Thoracic aorta (tissue), 2 donors: Measurements from ENCODE around the gene WT1. TPM values are rescaled to one million over a fixed set of nuclear protein-coding genes. Genes with fewer than 3 reads are reported as not detected.

ENCODE experiments used
- ATAC-seq: fragments of 150-250 bp; one replicate; pipeline ENCODE4 v1.8.0; 2017; ENCODE audit warnings: low read depth; ENCODE audit not compliant: insufficient number of reproducible peaks, low FRiP score
- DNase-seq: peaks from one replicate; pipeline ENCODE4 v3.0.0-alpha.2; 2020; ENCODE audit warnings: low spot score
- H3K27ac ChIP-seq, 2 donors: fragments of 200-600 bp; sonication (generic); 1 replicate in 1 of 2; 2 replicates in 1 of 2; pipeline ENCODE4 v1.5.1; 2016; ENCODE audit warnings: mild to moderate bottlenecking in 2 of 2, moderate library complexity in 2 of 2
- H3K27me3 ChIP-seq: fragments of 200-600 bp; sonication (generic); replicated peaks from 2 replicates; pipeline ENCODE4 v1.6.0; 2016; ENCODE audit warnings: mild to moderate bottlenecking; ENCODE audit not compliant: insufficient read depth
- H3K36me3 ChIP-seq: fragments of 200-600 bp; sonication (generic); one replicate; pipeline ENCODE4 v1.5.1; 2016
- H3K4me1 ChIP-seq, 2 donors: fragments of 200-600 bp; sonication (generic); 1 replicate in 1 of 2; 2 replicates in 1 of 2; pipeline versions ENCODE4 v1.5.1 to v1.6.0; 2016; ENCODE audit warnings: low read depth in 2 of 2, mild to moderate bottlenecking in 1 of 2; ENCODE audit not compliant: control insufficient read depth in 1 of 2
- H3K4me3 ChIP-seq: fragments of 200-600 bp; sonication (generic); 2 replicates; pipeline ENCODE4 v1.5.1; 2016; ENCODE audit warnings: mild to moderate bottlenecking
- H3K9me3 ChIP-seq: fragments of 200-600 bp; sonication (generic); 2 replicates; pipeline ENCODE4 v1.5.1; 2016
- total RNA-seq, 2 donors: library from RNA; depleted of rRNA; stranded (reverse); fragments of >200 nt; gene quantifications; one replicate each; pipeline versions ENCODE4 v1.1.0 to v1.2.3, GENCODE V29; 2016
- TF ChIP-seq, protein P1 (sequence below): fragments of 200-600 bp; sonication (generic); IDR thresholded peaks from one replicate; pipeline ENCODE4 v1.5.1; 2019; ENCODE audit warnings: antibody characterized with exemption

The WT1 gene
- total RNA-seq, 2 donors from 2014 or later: 1.1 TPM; not detected in 1

DNA sequence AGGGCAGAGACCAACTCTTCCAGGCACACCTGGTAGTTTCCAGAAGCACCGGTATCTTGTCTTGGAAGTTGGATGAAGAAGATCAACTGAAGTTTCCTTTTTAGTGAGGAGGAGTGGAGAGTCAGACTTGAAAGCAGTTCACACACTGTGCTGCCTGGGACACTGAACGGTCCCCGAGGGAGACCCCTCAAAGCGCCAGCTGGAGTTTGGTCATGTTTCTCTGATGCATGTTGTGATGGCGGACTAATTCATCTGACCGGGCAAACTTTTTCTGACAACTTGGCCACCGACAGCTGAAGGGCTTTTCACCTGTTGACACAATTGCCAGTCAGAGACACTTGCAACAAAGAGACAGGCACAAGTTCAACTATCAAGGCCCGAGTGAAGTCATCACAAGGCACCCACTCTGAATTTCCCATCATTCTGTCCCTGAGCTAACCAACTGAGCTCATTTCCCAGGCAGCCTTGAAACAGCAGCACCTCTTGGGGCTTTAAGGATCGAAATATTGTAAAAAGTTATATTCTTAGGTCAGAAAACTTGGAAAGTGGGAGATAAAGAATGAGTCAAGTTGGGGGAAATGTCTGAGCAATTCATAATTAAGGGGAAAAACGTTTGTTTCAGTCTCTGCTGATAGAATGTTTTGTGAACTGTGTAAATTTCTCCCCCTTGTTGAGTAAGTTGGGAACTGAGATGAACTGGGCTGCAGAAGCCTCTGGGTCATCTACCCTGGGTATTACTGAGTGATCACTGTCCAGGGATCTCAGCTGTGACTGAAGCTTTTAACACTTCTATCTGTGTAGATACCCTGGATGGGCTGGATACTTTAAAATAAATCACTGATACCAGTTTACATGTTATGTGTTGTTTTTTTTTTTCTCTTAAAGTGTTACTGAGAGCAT is 46.2 kb downstream of the WT1 start:
- H3K4me1 ChIP-seq: no peaks in the 10 kb centered on the region
- H3K27me3 ChIP-seq: no peaks in the 10 kb centered on the region
- no peak overlapping the region for H3K27ac ChIP-seq
- H3K4me3 ChIP-seq: no peak overlapping the region
- no peak for DNase-seq
- no peaks in the 10 kb centered on the region for H3K9me3 ChIP-seq
- no peak for ATAC-seq
- TF ChIP-seq, protein P1, sequence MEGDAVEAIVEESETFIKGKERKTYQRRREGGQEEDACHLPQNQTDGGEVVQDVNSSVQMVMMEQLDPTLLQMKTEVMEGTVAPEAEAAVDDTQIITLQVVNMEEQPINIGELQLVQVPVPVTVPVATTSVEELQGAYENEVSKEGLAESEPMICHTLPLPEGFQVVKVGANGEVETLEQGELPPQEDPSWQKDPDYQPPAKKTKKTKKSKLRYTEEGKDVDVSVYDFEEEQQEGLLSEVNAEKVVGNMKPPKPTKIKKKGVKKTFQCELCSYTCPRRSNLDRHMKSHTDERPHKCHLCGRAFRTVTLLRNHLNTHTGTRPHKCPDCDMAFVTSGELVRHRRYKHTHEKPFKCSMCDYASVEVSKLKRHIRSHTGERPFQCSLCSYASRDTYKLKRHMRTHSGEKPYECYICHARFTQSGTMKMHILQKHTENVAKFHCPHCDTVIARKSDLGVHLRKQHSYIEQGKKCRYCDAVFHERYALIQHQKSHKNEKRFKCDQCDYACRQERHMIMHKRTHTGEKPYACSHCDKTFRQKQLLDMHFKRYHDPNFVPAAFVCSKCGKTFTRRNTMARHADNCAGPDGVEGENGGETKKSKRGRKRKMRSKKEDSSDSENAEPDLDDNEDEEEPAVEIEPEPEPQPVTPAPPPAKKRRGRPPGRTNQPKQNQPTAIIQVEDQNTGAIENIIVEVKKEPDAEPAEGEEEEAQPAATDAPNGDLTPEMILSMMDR: no peak
- no peaks in the 10 kb centered on the region for H3K36me3 ChIP-seq

DNA sequence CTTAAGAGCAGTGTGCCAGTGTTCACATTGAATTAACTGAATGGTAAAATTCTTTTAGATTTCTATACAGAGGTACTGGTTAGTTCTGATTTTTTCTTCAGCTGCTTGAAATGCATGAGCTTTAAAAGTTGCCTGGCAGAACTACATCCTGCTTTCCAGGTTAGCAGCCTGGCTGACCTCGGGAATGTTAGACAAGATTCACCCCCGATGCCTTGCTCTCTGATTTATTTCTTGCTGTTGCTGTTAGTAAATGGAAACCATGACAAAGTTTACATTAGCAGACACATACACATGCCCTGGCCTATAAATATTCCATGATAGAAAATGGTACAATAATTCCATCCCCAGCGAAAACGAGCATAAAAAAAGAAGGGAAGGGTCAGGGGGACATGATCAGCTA is 47.0 kb downstream of the WT1 start:
- TF ChIP-seq, protein P1: no peak
- no peak overlapping the region for H3K4me3 ChIP-seq
- no peak overlapping the region for H3K27ac ChIP-seq
- no peak for ATAC-seq
- no peaks in the 10 kb centered on the region for H3K27me3 ChIP-seq
- no peaks in the 10 kb centered on the region for H3K4me1 ChIP-seq
- no peak for DNase-seq
- H3K36me3 ChIP-seq: no peaks in the 10 kb centered on the region
- H3K9me3 ChIP-seq: no peaks in the 10 kb centered on the region

DNA sequence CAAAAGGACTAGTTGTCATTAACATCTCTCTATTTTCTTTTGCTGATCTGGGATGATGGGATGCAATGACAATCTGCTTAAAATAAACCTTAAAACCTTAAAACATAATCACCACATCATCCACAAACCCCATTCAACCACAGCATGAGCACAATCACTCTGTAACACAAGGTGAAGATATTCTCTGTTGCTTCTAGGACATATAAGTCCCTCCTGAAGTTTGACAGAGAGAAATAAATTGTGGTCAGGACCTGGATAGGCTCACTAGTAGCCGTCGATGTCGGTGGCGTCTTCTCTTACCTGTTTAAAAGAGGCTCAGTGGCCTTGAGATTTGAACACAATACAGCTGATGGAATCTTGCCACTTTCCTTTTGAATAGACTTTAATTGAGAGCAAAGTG is 47.9 kb downstream of the WT1 start:
- DNase-seq (no peak), ATAC-seq (no peak)
- no peak overlapping the region for H3K4me3 ChIP-seq
- H3K36me3 ChIP-seq: no peaks in the 10 kb centered on the region
- TF ChIP-seq, protein P1: no peak
- H3K4me1 ChIP-seq: no peaks in the 10 kb centered on the region
- no peak overlapping the region for H3K27ac ChIP-seq
- H3K27me3 ChIP-seq: no peaks in the 10 kb centered on the region
- H3K9me3 ChIP-seq: no peaks in the 10 kb centered on the region

DNA sequence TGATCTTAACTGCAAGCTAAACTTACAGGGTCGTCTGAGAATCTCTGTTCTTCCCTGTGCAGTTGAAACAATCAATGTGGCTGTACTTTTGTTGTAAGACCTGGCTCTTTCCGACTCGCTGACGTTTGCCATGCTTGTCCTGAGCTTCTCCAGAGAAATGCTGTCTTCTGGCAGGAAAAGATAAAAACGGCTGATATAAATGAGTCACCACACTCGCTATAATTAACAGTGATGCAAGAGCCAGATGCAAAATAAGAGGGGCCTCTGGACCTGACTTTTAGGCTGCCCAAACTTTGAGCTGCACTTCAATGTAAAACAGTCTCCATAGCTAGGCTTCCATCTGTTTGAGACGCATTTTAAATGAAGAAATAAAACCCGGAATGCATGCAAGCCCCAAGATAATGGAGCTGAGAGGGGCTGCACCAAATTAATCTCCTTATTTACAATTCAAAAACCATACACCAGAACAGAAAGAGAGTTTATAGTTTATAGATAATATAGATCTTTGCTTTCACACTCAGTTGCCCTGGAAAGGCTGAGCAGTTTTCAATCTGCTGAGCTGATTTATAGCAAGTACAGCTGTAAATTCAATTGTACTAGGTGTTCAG is 48.5 kb downstream of the WT1 start:
- DNase-seq (no peak), ATAC-seq (no peak)
- Histone ChIP-seq H3K27ac (no peak overlapping the region), H3K4me1 (no peaks in the 10 kb centered on the region), H3K36me3 (no peaks in the 10 kb centered on the region), H3K27me3 (no peaks in the 10 kb centered on the region), H3K4me3 (no peak overlapping the region), H3K9me3 (no peaks in the 10 kb centered on the region)
- TF ChIP-seq, protein P1: no peak

DNA sequence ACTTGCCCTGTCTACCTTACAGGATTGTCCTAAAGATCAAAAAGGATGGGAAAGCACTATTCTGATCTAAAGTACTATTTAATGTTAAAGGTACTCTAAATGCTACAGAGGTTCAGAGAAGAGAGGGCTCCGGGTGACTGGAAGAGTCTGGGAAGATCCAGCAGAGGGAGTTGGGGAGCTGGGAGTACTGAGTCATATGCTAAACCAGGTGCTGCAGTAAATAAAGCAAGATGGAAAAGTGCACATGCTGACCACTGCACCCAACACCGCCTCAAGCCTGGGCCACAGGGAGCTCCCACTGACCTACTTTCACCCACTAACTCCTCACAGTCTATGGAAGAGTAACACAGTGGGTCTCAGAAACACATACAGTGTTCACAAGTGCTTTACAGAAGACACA is 49.3 kb downstream of the WT1 start:
- Histone ChIP-seq H3K9me3 (no peaks in the 10 kb centered on the region), H3K27ac (no peak overlapping the region), H3K36me3 (no peaks in the 10 kb centered on the region), H3K4me1 (no peaks in the 10 kb centered on the region), H3K27me3 (no peaks in the 10 kb centered on the region), H3K4me3 (no peak overlapping the region)
- ATAC-seq: no peak
- DNase-seq: no peak
- TF ChIP-seq, protein P1: no peak
